A673 (cell line): Measurements from ENCODE around the gene SPRY1. TPM values are rescaled to one million over a fixed set of nuclear protein-coding genes. Genes with fewer than 3 reads are reported as not detected.

Experiments
- BruUV-seq: library from RNA; stranded (reverse); fragments of 400-500 nt; replicated peaks from 2 replicates; lab custom pipeline; 2021; lab: Mats Ljungman, UMichigan
- CTCF ChIA-PET: fragments of 300-600 bp; sonication (Branson Sonifier 250); formaldehyde crosslinking; loops from one replicate; lab custom pipeline; 2022; ENCODE audit warnings: antibody characterized with exemption; lab: Charles Lee
- POLR2A ChIA-PET: fragments of 300-600 bp; sonication (Branson Sonifier 250); formaldehyde crosslinking; loops from one replicate; lab custom pipeline; 2022; ENCODE audit warnings: antibody characterized with exemption; ENCODE audit not compliant: low non-redundant PET; lab: Charles Lee
- DNase-seq: peaks from one replicate; pipeline ENCODE4 v3.0.0-alpha.2; 2015; ENCODE audit warnings: low spot score
- H3K27ac ChIP-seq: fragments of 200-600 bp; sonication (generic); 2 replicates; pipeline ENCODE4 v1.5.1; 2016; ENCODE audit warnings: mixed run types, low read depth, mild to moderate bottlenecking, mixed read lengths, antibody characterized with exemption, low read length; ENCODE audit not compliant: poor library complexity, severe bottlenecking
- H3K27me3 ChIP-seq: fragments of 200-600 bp; sonication (generic); replicated peaks from 2 replicates; pipeline ENCODE4 v1.6.1; 2017; ENCODE audit warnings: mixed run types, low read depth, mild to moderate bottlenecking, mixed read lengths, antibody characterized with exemption, low read length; ENCODE audit not compliant: insufficient read depth, poor library complexity
- H3K36me3 ChIP-seq: fragments of 200-600 bp; sonication (generic); 2 replicates; pipeline ENCODE4 v1.6.1; 2016; ENCODE audit warnings: mixed run types, mild to moderate bottlenecking, mixed read lengths, antibody characterized with exemption, low read length; ENCODE audit not compliant: insufficient read depth, poor library complexity, severe bottlenecking
- H3K4me1 ChIP-seq: fragments of 200-600 bp; sonication (generic); 2 replicates; pipeline ENCODE4 v1.6.1; 2017; ENCODE audit warnings: mixed run types, mild to moderate bottlenecking, mixed read lengths, antibody characterized with exemption, low read length; ENCODE audit not compliant: insufficient read depth, poor library complexity, severe bottlenecking
- H3K4me3 ChIP-seq: fragments of 200-600 bp; sonication (generic); 2 replicates; pipeline ENCODE4 v1.5.1; 2016; ENCODE audit warnings: low read depth, mixed run types, mild to moderate bottlenecking, mixed read lengths, low read length; ENCODE audit not compliant: poor library complexity, severe bottlenecking
- H3K9me3 ChIP-seq: fragments of 200-600 bp; sonication (generic); 2 replicates; pipeline ENCODE4 v1.6.1; 2016; ENCODE audit warnings: mixed run types, low read depth, mild to moderate bottlenecking, mixed read lengths, antibody characterized with exemption, low read length; ENCODE audit not compliant: poor library complexity, severe bottlenecking
- CTCF ChIP-seq: fragments of 300-800, 200-600 bp; sonication (generic); conservative IDR thresholded peaks from 2 replicates; pipeline ENCODE4 v1.5.1; 2017; ENCODE audit warnings: low read depth, mild to moderate bottlenecking, antibody characterized with exemption, low read length, moderate library complexity, mixed read lengths
- EZH2 ChIP-seq: fragments of 200-600 bp; sonication (generic); IDR thresholded peaks from 2 replicates; pipeline ENCODE4 v1.6.1; 2017; ENCODE audit warnings: borderline replicate concordance, low read depth, mild to moderate bottlenecking, mixed read lengths, antibody characterized with exemption, low read length; ENCODE audit not compliant: poor library complexity, severe bottlenecking
- intact Hi-C: fragments of 100-400 bp; cut with micrococcal nuclease; formaldehyde crosslinking; loops from one replicate; pipeline ENCODE4 v1.10.0; 2022; ENCODE audit not compliant: unreplicated experiment
- total RNA-seq: library from RNA; stranded (reverse); gene quantifications from 2 replicates; pipeline ENCODE4 v1.2.3, GENCODE V29; 2021

The SPRY1 gene
- total RNA-seq, 1 experiment from 2014 or later, result 6.0 TPM

- Histone ChIP-seq H3K4me1 (peaks cover 4% of the 10 kb centered on the region), H3K36me3 (no peaks in the 10 kb centered on the region), H3K4me3 (no peak overlapping the region), H3K9me3 (no peaks in the 10 kb centered on the region), H3K27me3 (no peaks in the 10 kb centered on the region), H3K27ac (no peak overlapping the region)
- TF ChIP-seq CTCF, result no peak
- no peak for TF ChIP-seq EZH2
- POLR2A ChIA-PET, result no interaction called here
- intact Hi-C loops, result no loop called here
- BruUV-seq, result no TSS peak
- CTCF ChIA-PET, result no interaction called here
- no peak for DNase-seq
Measured at GRCh38 chr4:123450393-123450792, 53.8 kb downstream of the SPRY1 start.

GRCh38 chr4:123452616-123453015 lies 56.0 kb downstream of the SPRY1 start:
- H3K27ac ChIP-seq, result no peak overlapping the region
- no peaks in the 10 kb centered on the region for H3K9me3 ChIP-seq
- BruUV-seq, result no TSS peak
- no peaks in the 10 kb centered on the region for H3K36me3 ChIP-seq
- peak; percentile 80 for DNase-seq
- POLR2A ChIA-PET, result interaction anchor here (0.6 kb wide), 1 partner anchor 288 kb away, joined by 7 read pairs; no protein-coding TSS in a partner anchor
- TF ChIP-seq EZH2 (no peak), CTCF (no peak)
- intact Hi-C loops, result no loop called here
- H3K4me3 ChIP-seq, result no peak overlapping the region
- CTCF ChIA-PET, result no interaction called here
- H3K27me3 ChIP-seq, result no peaks in the 10 kb centered on the region
- peaks cover 4% of the 10 kb centered on the region for H3K4me1 ChIP-seq

DNA sequence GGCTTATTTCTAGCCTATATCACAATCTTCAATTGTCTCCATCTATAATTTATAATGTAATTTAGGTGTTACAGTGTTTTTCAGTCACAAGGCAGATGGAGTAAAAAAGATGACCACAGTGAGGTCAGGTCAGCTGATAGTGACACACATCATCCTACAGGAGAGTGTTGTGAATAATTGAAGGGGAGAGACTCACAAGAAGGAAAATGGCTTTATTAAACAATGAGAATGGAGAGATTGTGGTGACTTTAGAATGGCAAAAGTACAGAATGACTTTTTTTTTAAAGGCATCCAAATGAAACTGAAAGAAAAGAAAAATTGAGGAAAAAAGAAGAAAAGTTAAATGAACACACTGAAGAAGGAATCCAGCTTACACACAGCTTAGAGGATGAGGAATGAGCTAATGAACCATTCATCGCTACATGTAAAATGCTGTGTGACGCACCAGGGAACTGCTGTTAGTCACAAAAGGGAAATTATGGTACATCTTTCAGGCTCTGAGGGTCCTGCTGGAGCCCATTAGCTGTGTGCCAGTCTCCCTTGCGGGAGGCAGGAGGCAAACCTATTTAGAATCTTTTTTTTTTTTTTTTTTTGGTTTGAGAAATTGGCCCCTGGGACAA lies 56.6 kb downstream of the SPRY1 start:
- peaks cover 4% of the 10 kb centered on the region for H3K4me1 ChIP-seq
- POLR2A ChIA-PET, result no interaction called here
- no peak overlapping the region for H3K4me3 ChIP-seq
- DNase-seq, result no peak
- no peaks in the 10 kb centered on the region for H3K9me3 ChIP-seq
- BruUV-seq, result no TSS peak
- no peaks in the 10 kb centered on the region for H3K27me3 ChIP-seq
- no peak overlapping the region for H3K27ac ChIP-seq
- H3K36me3 ChIP-seq, result no peaks in the 10 kb centered on the region
- CTCF ChIA-PET, result no interaction called here
- intact Hi-C loops, result no loop called here
- no peak for TF ChIP-seq CTCF
- no peak for TF ChIP-seq EZH2
